Gastrocnemius medialis (tissue), 4 donors: Measurements from ENCODE around the gene WDR5. TPM values are rescaled to one million over a fixed set of nuclear protein-coding genes. Genes with fewer than 3 reads are reported as not detected.

Experiments used
- ATAC-seq, 2 donors: fragments of 150-250 bp; one replicate each; pipeline ENCODE4 v1.9.1; 2016
- DNase-seq, 2 donors: peaks; one replicate each; pipeline ENCODE4 v3.0.0-alpha.2; 2019
- H3K27ac ChIP-seq, 4 donors: fragments of 200-600 bp; sonication (generic); 1 replicate in 1 of 4; 2 replicates in 3 of 4; pipeline ENCODE4 v1.5.1; 2016 to 2018; ENCODE audit warnings: mild to moderate bottlenecking in 2 of 4, moderate library complexity in 1 of 4
- H3K27me3 ChIP-seq, 3 donors: fragments of 200-600 bp; sonication (generic) in 2 of 3; 1 replicate in 1 of 3; 2 replicates in 2 of 3; pipeline versions ENCODE4 v1.5.1 to v1.6.0; 2016 to 2019; ENCODE audit warnings: mild to moderate bottlenecking in 1 of 3, moderate library complexity in 1 of 3
- H3K36me3 ChIP-seq, 2 donors: fragments of 200-600 bp; sonication (generic) in 1 of 2; one replicate each; pipeline ENCODE4 v1.5.1; 2017 to 2018
- H3K4me1 ChIP-seq, 2 donors: fragments of 200-600 bp; sonication (generic) in 1 of 2; one replicate each; pipeline ENCODE4 v1.5.1; 2016 to 2017; ENCODE audit warnings: mild to moderate bottlenecking in 2 of 2
- H3K4me3 ChIP-seq, 4 donors: fragments of 200-600 bp; sonication (generic) in 3 of 4; 1 replicate in 1 of 4; 2 replicates in 3 of 4; pipeline ENCODE4 v1.5.1; 2016 to 2019; ENCODE audit warnings: mild to moderate bottlenecking in 2 of 4
- H3K9me3 ChIP-seq, 3 donors: fragments of 200-600 bp; sonication (generic) in 2 of 3; 1 replicate in 1 of 3; 2 replicates in 2 of 3; pipeline ENCODE4 v1.5.1; 2016 to 2019
- CTCF ChIP-seq, 5 experiments: fragments of 450-650 bp in 3 of 5; fragments of 200-600 bp in 2 of 5; sonication (generic) in 2 of 5; IDR thresholded peaks in 4 of 5; conservative IDR thresholded peaks in 1 of 5; 1 replicate in 4 of 5; 2 replicates in 1 of 5; pipeline ENCODE4 v1.5.1; 2016 to 2019; ENCODE audit warnings: antibody characterized with exemption in 5 of 5, mild to moderate bottlenecking in 3 of 5, moderate library complexity in 3 of 5
- POLR2A ChIP-seq, 2 donors: fragments of 450-650 bp; IDR thresholded peaks; one replicate each; pipeline ENCODE4 v1.6.1; 2017; ENCODE audit warnings: antibody characterized with exemption in 2 of 2, mild to moderate bottlenecking in 2 of 2, moderate library complexity in 2 of 2
- in situ Hi-C, 4 donors: fragments of 200-750 bp; cut with MboI; loops; one replicate each; pipeline versions ENCODE4 v1.15.0 to v1.8.0; 2017; ENCODE audit warnings: low sequenced_read_pairs in 4 of 4
- intact Hi-C: fragments of 100-400 bp; cut with DNase I; formaldehyde crosslinking; loops from one replicate; pipeline ENCODE4 v1.15.1; 2023; ENCODE audit warnings: low total_unique reads
- total RNA-seq, 4 donors: library from RNA; depleted of rRNA; stranded (reverse); fragments of >200 nt; gene quantifications; one replicate each; pipeline versions ENCODE4 v1.1.0 to v1.2.3, GENCODE V29; 2016

The WDR5 gene
- total RNA-seq, 4 donors from 2014 or later: 19.8 to 39.3 (median 31.9) TPM

DNA sequence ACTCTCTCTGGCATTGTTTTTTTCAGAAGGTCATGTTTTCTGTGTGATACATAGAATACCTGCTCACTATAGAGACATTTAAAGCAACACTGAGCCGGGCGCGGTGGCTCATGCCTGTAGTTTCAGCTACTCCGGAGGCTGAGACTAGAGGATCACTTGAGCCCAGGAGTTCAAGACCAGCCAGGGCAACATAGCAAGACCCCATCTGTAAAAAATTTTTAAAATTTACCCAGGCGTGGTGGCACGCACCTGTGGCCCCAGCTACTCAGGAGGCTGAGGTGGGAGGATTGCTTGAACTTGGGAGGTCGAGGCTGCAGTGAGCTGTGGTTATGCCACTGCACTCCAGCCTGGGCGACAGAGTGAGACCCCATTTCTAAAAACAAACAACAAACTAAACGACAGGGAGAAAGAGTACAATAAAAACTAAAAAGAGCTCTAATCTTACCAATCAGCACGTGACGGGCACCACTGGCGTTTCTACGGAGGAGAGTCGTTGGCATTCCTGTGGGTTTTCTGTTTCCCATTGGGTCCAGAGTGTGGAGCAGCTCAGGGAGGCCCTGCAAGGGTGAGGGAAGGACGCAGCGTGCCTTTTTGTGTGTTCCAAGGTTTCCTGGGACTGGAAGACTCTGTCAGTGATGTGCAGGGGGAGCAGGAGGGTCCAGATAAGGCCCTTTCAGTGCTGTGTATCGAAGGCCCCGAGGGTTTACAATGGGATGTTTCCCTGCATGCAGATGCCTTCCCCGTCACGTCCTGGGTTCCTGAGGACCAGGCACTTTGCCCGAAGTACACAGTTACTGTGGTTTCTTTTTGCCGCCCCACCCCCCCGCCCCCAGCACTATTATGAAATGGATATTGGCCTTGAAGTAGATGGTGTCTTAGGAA, 35.7 kb downstream of the WDR5 start:
- in situ Hi-C loops (no loop called here), intact Hi-C loops (loop anchor here (1.0 to 2.0 kb wide), 2 partner anchors 46 to 153 kb away; no protein-coding TSS in a partner anchor)
- H3K4me3 ChIP-seq: no peak overlapping the region
- H3K4me1 ChIP-seq: peaks cover 16 to 20% of the 10 kb centered on the region in 2 donors
- peak overlapping the region in 3 of 4 donors; percentile 19 to 64 (median 63) for H3K27ac ChIP-seq
- TF ChIP-seq CTCF (IDR thresholded peaks at IDR 0.05 in 4 of 5, conservative IDR thresholded peaks at IDR 0.05 in 1 of 5) (no peak), POLR2A (IDR thresholded peaks at IDR 0.05) (no peak)
- H3K27me3 ChIP-seq: no peaks in the 10 kb centered on the region
- ATAC-seq (peak in 1 of 2 donors; percentile 13), DNase-seq (peak in 1 of 2 donors; percentile 47)
- no peaks in the 10 kb centered on the region for H3K36me3 ChIP-seq
- no peaks in the 10 kb centered on the region for H3K9me3 ChIP-seq

GRCh38 chr9:134172198-134173126, 36.6 kb downstream of the WDR5 start:
- in situ Hi-C loops: no loop called here
- DNase-seq (no peak), ATAC-seq (no peak)
- Histone ChIP-seq H3K4me3 (no peak overlapping the region), H3K27me3 (no peaks in the 10 kb centered on the region), H3K9me3 (no peaks in the 10 kb centered on the region), H3K36me3 (no peaks in the 10 kb centered on the region), H3K27ac (peak overlapping the region in 3 of 4 donors; percentile 37 to 64 (median 63)), H3K4me1 (peaks cover 16 to 20% of the 10 kb centered on the region in 2 donors)
- TF ChIP-seq POLR2A (IDR thresholded peaks at IDR 0.05) (no peak), CTCF (IDR thresholded peaks at IDR 0.05 in 4 of 5, conservative IDR thresholded peaks at IDR 0.05 in 1 of 5) (no peak)
- intact Hi-C loops: no loop called here

DNA sequence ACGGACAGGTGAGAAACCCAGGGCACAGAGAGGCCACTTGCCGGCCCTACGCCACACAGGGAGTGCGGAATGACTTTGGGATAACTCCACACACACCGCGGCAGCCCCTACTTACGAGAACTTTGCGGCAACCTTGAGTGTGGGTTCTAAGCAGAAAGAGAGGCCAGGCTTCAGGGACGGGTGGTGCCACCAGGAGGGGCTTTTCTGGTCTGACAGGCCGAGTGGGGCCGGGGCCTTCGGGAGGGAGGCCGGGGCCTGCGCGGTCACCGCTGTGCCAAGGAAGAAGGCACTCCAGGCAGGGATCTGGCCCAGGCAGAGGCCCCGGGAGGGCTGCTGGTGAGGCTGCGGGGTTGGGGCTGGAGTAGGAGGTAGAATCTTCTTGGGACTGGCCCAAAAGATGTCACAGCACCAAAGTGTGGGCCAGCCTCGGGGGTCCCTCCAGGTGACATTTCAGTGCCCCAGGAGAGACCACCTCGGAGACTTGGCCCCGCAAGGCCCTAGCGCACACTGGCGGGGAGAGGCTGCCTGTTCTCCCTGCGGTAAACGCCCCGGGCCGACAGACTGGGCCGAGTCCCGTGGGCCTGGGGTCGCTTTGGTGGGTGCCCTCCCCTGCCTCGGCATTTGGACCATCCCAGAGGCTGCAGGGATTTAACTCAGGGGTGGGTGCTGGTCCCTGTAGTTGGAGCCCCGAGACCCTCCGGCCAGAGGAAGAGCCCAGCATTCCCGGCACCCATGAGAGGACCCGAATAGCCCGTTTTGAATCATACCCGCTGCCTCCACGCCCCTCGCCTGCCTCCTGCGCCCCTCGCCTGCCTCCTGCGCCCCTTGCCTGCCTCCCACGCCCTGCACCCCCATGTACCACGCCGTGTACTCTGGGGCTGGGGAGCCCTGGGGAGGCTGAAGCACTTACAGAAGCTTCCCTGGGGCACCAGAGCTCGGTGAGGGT, 37.5 kb downstream of the WDR5 start:
- H3K4me1 ChIP-seq: peaks cover 16 to 23% of the 10 kb centered on the region in 2 donors
- intact Hi-C loops: no loop called here
- in situ Hi-C loops: no loop called here
- no peak for ATAC-seq
- H3K36me3 ChIP-seq: no peaks in the 10 kb centered on the region
- H3K27me3 ChIP-seq: no peaks in the 10 kb centered on the region
- no peak for DNase-seq
- no peaks in the 10 kb centered on the region for H3K9me3 ChIP-seq
- TF ChIP-seq POLR2A (IDR thresholded peaks at IDR 0.05) (no peak), CTCF (IDR thresholded peaks at IDR 0.05 in 4 of 5, conservative IDR thresholded peaks at IDR 0.05 in 1 of 5) (no peak)
- peak overlapping the region in 3 of 4 donors; percentile 37 to 64 (median 63) for H3K27ac ChIP-seq
- no peak overlapping the region for H3K4me3 ChIP-seq

GRCh38 chr9:134174073-134174449, 38.2 kb downstream of the WDR5 start:
- peaks cover 18 to 30% of the 10 kb centered on the region in 2 donors for H3K4me1 ChIP-seq
- H3K27me3 ChIP-seq: no peaks in the 10 kb centered on the region
- intact Hi-C loops (no loop called here), in situ Hi-C loops (no loop called here)
- ATAC-seq: no peak
- H3K4me3 ChIP-seq: no peak overlapping the region
- no peak overlapping the region for H3K27ac ChIP-seq
- TF ChIP-seq CTCF (IDR thresholded peaks at IDR 0.05 in 4 of 5, conservative IDR thresholded peaks at IDR 0.05 in 1 of 5): no peak
- no peak for TF ChIP-seq POLR2A (IDR thresholded peaks at IDR 0.05)
- no peak for DNase-seq
- no peaks in the 10 kb centered on the region for H3K36me3 ChIP-seq
- no peaks in the 10 kb centered on the region for H3K9me3 ChIP-seq
